Measurements from ENCODE around the gene CPA2. TPM values are rescaled to one million over a fixed set of nuclear protein-coding genes. Genes with fewer than 3 reads are reported as not detected.

Gene CPA2
- total and polyA plus RNA-seq, 4 experiments from 2014 or later = not detected

- DNase-seq = no peak
- Mint-ChIP-seq H3K4me3 (no peak overlapping the region), H3K9me3 (no peaks in the 10 kb centered on the region), H3K36me3 (no peaks in the 10 kb centered on the region), H3K4me1 (no peaks in the 10 kb centered on the region), H3K27me3 (peaks cover 3 to 5% of the 10 kb centered on the region in 2 donors), H3K27ac (no peak overlapping the region)
- ChIA-PET CTCF (ENCODE audit: partially characterized antibody) (no interaction called here), POLR2A (ENCODE audit: partially characterized antibody) (no interaction called here)
- no peaks in the 10 kb centered on the region for H3K36me3 ChIP-seq (ENCODE audit: insufficient read depth, low read length)
- no peak overlapping the region for H3K4me3 ChIP-seq (ENCODE audit: low read length in 2 of 2)
- no peaks in the 10 kb centered on the region for H3K4me1 ChIP-seq (ENCODE audit: insufficient read depth, low read length)
- no peaks in the 10 kb centered on the region for H3K9me3 ChIP-seq (ENCODE audit: control insufficient read depth in 1 of 2, low read length in 2 of 2)
- no peaks in the 10 kb centered on the region for H3K27me3 ChIP-seq (ENCODE audit: insufficient read depth, low read length)
- no peak overlapping the region for H3K27ac ChIP-seq (ENCODE audit: low read depth, low read length)
- intact Hi-C loops (cut with micrococcal nuclease) = no loop called here
Measured at GRCh38 chr7:130301501-130302020, 34.9 kb downstream of the CPA2 start.

GRCh38 chr7:130302649-130303048, 36.0 kb downstream of the CPA2 start:
- Histone ChIP-seq H3K27me3 (ENCODE audit: insufficient read depth, low read length) (no peaks in the 10 kb centered on the region), H3K4me3 (ENCODE audit: low read length in 2 of 2) (no peak overlapping the region), H3K4me1 (ENCODE audit: insufficient read depth, low read length) (no peaks in the 10 kb centered on the region), H3K27ac (ENCODE audit: low read depth, low read length) (no peak overlapping the region), H3K9me3 (ENCODE audit: control insufficient read depth in 1 of 2, low read length in 2 of 2) (no peaks in the 10 kb centered on the region), H3K36me3 (ENCODE audit: insufficient read depth, low read length) (no peaks in the 10 kb centered on the region)
- Mint-ChIP-seq H3K4me3 (no peak overlapping the region), H3K27me3 (peaks cover 5 to 8% of the 10 kb centered on the region in 2 donors), H3K27ac (no peak overlapping the region), H3K36me3 (no peaks in the 10 kb centered on the region), H3K4me1 (no peaks in the 10 kb centered on the region), H3K9me3 (no peaks in the 10 kb centered on the region)
- no peak for DNase-seq
- ChIA-PET CTCF (ENCODE audit: partially characterized antibody) (no interaction called here), POLR2A (ENCODE audit: partially characterized antibody) (no interaction called here)
- intact Hi-C loops (cut with micrococcal nuclease) = no loop called here

- no peaks in the 10 kb centered on the region for H3K27me3 ChIP-seq (ENCODE audit: insufficient read depth, low read length)
- peaks cover 5 to 8% of the 10 kb centered on the region in 2 donors for H3K27me3 Mint-ChIP-seq
- no peak overlapping the region for H3K4me3 Mint-ChIP-seq
- H3K4me1 ChIP-seq (ENCODE audit: insufficient read depth, low read length) = no peaks in the 10 kb centered on the region
- H3K36me3 ChIP-seq (ENCODE audit: insufficient read depth, low read length) = no peaks in the 10 kb centered on the region
- H3K9me3 ChIP-seq (ENCODE audit: control insufficient read depth in 1 of 2, low read length in 2 of 2) = no peaks in the 10 kb centered on the region
- intact Hi-C loops (cut with micrococcal nuclease) = no loop called here
- DNase-seq = no peak
- no peaks in the 10 kb centered on the region for H3K9me3 Mint-ChIP-seq
- H3K4me1 Mint-ChIP-seq = no peaks in the 10 kb centered on the region
- H3K27ac Mint-ChIP-seq = no peak overlapping the region
- no peak overlapping the region for H3K27ac ChIP-seq (ENCODE audit: low read depth, low read length)
- POLR2A ChIA-PET (ENCODE audit: partially characterized antibody) = no interaction called here
- CTCF ChIA-PET (ENCODE audit: partially characterized antibody) = interaction anchor here (1.1 kb wide), 1 partner anchor 9 kb away, joined by 4 read pairs; no protein-coding TSS in a partner anchor
- no peaks in the 10 kb centered on the region for H3K36me3 Mint-ChIP-seq
- H3K4me3 ChIP-seq (ENCODE audit: low read length in 2 of 2) = no peak overlapping the region
Measured at GRCh38 chr7:130303127-130303526, 36.5 kb downstream of the CPA2 start.

DNA sequence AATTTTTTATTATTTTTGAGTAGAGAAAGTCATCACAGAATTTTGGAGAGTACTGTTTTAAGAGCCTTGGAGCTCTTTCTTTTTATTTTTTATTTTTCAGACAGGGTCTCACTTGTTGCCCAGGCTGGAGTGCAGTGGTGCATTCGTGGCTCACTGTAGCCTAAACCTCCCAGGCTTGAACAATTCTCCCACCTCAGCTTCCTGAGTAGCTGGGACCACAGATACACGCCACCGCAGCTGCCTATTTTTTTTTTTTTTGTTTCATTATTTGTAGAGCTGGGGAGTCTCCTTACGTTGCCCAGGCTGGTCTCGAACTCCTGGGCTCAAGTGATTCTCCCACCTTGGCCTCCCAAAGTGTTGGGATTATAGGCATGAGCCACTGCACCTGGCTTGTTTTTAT, 36.9 kb downstream of the CPA2 start:
- H3K9me3 Mint-ChIP-seq = no peaks in the 10 kb centered on the region
- Histone ChIP-seq H3K4me1 (ENCODE audit: insufficient read depth, low read length) (no peaks in the 10 kb centered on the region), H3K36me3 (ENCODE audit: insufficient read depth, low read length) (no peaks in the 10 kb centered on the region), H3K27ac (ENCODE audit: low read depth, low read length) (no peak overlapping the region), H3K9me3 (ENCODE audit: control insufficient read depth in 1 of 2, low read length in 2 of 2) (no peaks in the 10 kb centered on the region), H3K27me3 (ENCODE audit: insufficient read depth, low read length) (no peaks in the 10 kb centered on the region), H3K4me3 (ENCODE audit: low read length in 2 of 2) (no peak overlapping the region)
- no peak overlapping the region for H3K27ac Mint-ChIP-seq
- no peak for DNase-seq
- H3K27me3 Mint-ChIP-seq = peaks cover 5 to 8% of the 10 kb centered on the region in 2 donors
- no peaks in the 10 kb centered on the region for H3K36me3 Mint-ChIP-seq
- no peaks in the 10 kb centered on the region for H3K4me1 Mint-ChIP-seq
- no peak overlapping the region for H3K4me3 Mint-ChIP-seq
- ChIA-PET CTCF (ENCODE audit: partially characterized antibody) (interaction anchor here (1.1 kb wide), 1 partner anchor 10 kb away, joined by 4 read pairs; no protein-coding TSS in a partner anchor), POLR2A (ENCODE audit: partially characterized antibody) (no interaction called here)
- intact Hi-C loops (cut with micrococcal nuclease) = no loop called here

DNA sequence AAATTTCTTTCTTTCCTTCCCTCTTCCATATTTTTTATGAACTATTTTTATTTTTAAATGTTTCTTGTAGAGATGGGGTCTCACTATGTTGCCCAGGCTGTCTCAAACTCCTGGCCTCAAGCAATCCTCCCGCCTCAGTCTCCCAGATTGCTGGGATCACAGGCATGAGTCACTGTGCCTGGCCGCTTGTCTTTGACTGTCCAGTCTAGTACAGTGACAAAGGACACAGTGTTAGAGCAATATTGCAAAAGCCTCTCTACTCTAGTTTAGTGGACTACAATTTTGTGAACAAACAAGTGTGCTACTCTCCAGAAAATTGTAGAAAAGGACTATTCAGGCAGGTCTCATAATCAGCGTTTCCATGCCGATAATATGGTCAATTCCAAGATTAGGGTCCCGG, 37.3 kb downstream of the CPA2 start:
- Histone ChIP-seq H3K4me1 (ENCODE audit: insufficient read depth, low read length) (no peaks in the 10 kb centered on the region), H3K27ac (ENCODE audit: low read depth, low read length) (no peak overlapping the region), H3K36me3 (ENCODE audit: insufficient read depth, low read length) (no peaks in the 10 kb centered on the region), H3K9me3 (ENCODE audit: control insufficient read depth in 1 of 2, low read length in 2 of 2) (no peaks in the 10 kb centered on the region), H3K4me3 (ENCODE audit: low read length in 2 of 2) (no peak overlapping the region), H3K27me3 (ENCODE audit: insufficient read depth, low read length) (no peaks in the 10 kb centered on the region)
- no peak for DNase-seq
- ChIA-PET CTCF (ENCODE audit: partially characterized antibody) (interaction anchor here (1.1 kb wide), 1 partner anchor 10 kb away, joined by 4 read pairs; no protein-coding TSS in a partner anchor), POLR2A (ENCODE audit: partially characterized antibody) (no interaction called here)
- Mint-ChIP-seq H3K27me3 (peaks cover 5 to 8% of the 10 kb centered on the region in 2 donors), H3K4me3 (no peak overlapping the region), H3K36me3 (no peaks in the 10 kb centered on the region), H3K9me3 (no peaks in the 10 kb centered on the region), H3K27ac (no peak overlapping the region), H3K4me1 (no peaks in the 10 kb centered on the region)
- intact Hi-C loops (cut with micrococcal nuclease) = no loop called here

DNA sequence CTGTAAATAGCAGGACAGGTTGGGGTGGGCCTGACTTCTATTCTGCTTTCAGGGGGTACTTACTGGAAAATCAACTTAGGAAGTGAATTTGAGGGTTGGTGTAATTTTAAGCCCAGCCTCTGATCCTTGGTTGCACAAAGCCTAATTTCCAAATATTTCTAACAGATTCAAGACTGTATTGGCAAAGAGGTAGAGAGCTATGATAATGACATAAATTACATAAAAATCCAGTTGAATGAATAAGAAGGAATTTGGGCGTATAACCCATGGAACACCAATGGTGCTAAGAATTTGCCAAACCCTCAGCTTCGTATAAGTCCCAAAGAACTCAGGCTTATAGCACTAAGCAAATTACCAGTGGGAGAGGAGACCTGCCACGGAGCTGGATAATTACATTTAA, 38.2 kb downstream of the CPA2 start:
- Mint-ChIP-seq H3K27ac (no peak overlapping the region), H3K9me3 (no peaks in the 10 kb centered on the region), H3K36me3 (no peaks in the 10 kb centered on the region), H3K4me3 (no peak overlapping the region), H3K27me3 (peaks cover 5 to 8% of the 10 kb centered on the region in 2 donors), H3K4me1 (no peaks in the 10 kb centered on the region)
- intact Hi-C loops (cut with micrococcal nuclease) = no loop called here
- Histone ChIP-seq H3K9me3 (ENCODE audit: control insufficient read depth in 1 of 2, low read length in 2 of 2) (no peaks in the 10 kb centered on the region), H3K4me3 (ENCODE audit: low read length in 2 of 2) (no peak overlapping the region), H3K4me1 (ENCODE audit: insufficient read depth, low read length) (no peaks in the 10 kb centered on the region), H3K27me3 (ENCODE audit: insufficient read depth, low read length) (no peaks in the 10 kb centered on the region), H3K27ac (ENCODE audit: low read depth, low read length) (no peak overlapping the region), H3K36me3 (ENCODE audit: insufficient read depth, low read length) (no peaks in the 10 kb centered on the region)
- ChIA-PET POLR2A (ENCODE audit: partially characterized antibody) (no interaction called here), CTCF (ENCODE audit: partially characterized antibody) (interaction anchor here (1.0 kb wide), 1 partner anchor 11 kb away, joined by 3 read pairs; no protein-coding TSS in a partner anchor)
- no peak for DNase-seq

DNA sequence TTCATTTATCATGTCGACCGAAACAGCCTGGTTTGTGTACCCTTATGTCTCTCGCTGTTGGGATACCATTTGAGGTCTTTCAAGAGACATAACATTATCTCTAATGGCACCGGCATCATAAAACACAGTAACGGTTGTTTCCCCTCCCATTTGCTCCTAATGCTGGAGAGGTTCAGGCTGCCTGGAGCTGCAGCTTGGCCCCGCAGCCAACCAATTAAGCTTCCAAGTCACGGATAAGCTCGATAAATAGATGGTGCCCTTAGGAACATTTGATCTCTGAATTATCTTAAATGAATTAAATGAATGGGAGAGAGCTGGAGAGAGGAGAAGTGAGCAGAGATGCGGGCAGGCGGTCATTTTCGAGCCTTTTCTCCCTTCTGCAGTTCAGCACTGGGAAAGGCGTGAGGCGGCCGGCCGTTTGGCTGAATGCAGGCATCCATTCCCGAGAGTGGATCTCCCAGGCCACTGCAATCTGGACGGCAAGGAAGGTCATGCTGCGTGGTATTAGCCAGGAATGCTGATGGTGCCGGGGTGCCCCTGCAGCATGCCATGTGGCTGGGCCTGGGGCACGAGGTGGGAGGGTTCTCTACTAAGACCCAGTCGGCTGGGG, 38.9 kb downstream of the CPA2 start:
- Histone ChIP-seq H3K4me3 (ENCODE audit: low read length in 2 of 2) (no peak overlapping the region), H3K4me1 (ENCODE audit: insufficient read depth, low read length) (no peaks in the 10 kb centered on the region), H3K36me3 (ENCODE audit: insufficient read depth, low read length) (no peaks in the 10 kb centered on the region), H3K27me3 (ENCODE audit: insufficient read depth, low read length) (no peaks in the 10 kb centered on the region), H3K9me3 (ENCODE audit: control insufficient read depth in 1 of 2, low read length in 2 of 2) (no peaks in the 10 kb centered on the region), H3K27ac (ENCODE audit: low read depth, low read length) (no peak overlapping the region)
- H3K4me3 Mint-ChIP-seq = no peak overlapping the region
- peaks cover 5 to 10% of the 10 kb centered on the region in 2 donors for H3K27me3 Mint-ChIP-seq
- no peak for DNase-seq
- CTCF ChIA-PET (ENCODE audit: partially characterized antibody) = interaction anchor here (1.0 kb wide), 1 partner anchor 12 kb away, joined by 3 read pairs; no protein-coding TSS in a partner anchor
- POLR2A ChIA-PET (ENCODE audit: partially characterized antibody) = no interaction called here
- intact Hi-C loops (cut with micrococcal nuclease) = no loop called here
- H3K9me3 Mint-ChIP-seq = no peaks in the 10 kb centered on the region
- H3K4me1 Mint-ChIP-seq = no peaks in the 10 kb centered on the region
- H3K27ac Mint-ChIP-seq = no peak overlapping the region
- H3K36me3 Mint-ChIP-seq = no peaks in the 10 kb centered on the region
